ENCODE results near the gene UBE2I. TPM values are rescaled to one million over a fixed set of nuclear protein-coding genes. Genes with fewer than 3 reads are reported as not detected.
"Not testable (repeated sequence)": the region's sequence is repeated elsewhere in the genome, so short reads cannot be mapped to it uniquely, and the experiment has no call there.

UBE2I gene
- total RNA-seq, 1 experiment from 2014 or later, result 212 TPM

DNA sequence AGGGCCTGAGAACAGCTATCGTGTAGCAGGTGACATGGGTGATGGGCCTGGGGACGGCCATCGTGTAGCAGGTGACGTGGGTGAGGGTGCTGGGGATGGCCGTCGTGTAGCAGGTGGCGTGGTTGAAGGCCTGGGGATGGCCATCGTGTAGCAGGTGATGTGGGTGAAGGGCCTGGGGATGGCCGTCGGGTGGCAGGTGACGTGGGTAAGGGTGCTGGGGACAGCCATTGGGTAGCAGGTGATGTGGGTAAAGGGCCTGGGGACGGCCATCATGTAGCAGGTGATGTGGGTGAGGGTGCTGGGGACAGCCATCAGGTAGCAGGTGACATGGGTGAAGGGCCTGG, 38.1 kb upstream of the UBE2I start:
- Histone ChIP-seq H3K9me2 (ENCODE audit: insufficient read depth) (no peaks in the 10 kb centered on the region), H2AFZ (ENCODE audit: low read depth, low read length, poor library complexity, severe bottlenecking) (no peak overlapping the region), H3K27me3 (ENCODE audit: insufficient read depth, low read length) (no peaks in the 10 kb centered on the region), H3K79me2 (ENCODE audit: insufficient read depth, low read length) (no peaks in the 10 kb centered on the region), H3K27ac (ENCODE audit: low read depth, low read length) (no peak overlapping the region), H3K4me2 (ENCODE audit: low read length) (no peak overlapping the region), H4K20me1 (ENCODE audit: insufficient read depth) (no peaks in the 10 kb centered on the region), H3K9ac (ENCODE audit: low read length) (no peak overlapping the region), H3K36me3 (ENCODE audit: control insufficient read depth in 1 of 2, insufficient read depth in 2 of 2, low read length in 2 of 2) (no peaks in the 10 kb centered on the region), H3K4me3 (replicated peaks in 1 of 2; ENCODE audit: low read depth in 1 of 2, low read length in 2 of 2) (no peak overlapping the region), H3K9me3 (ENCODE audit: control insufficient read depth in 1 of 2, insufficient read depth in 1 of 2, low read depth in 1 of 2, low read length in 2 of 2) (no peaks in the 10 kb centered on the region), H3K4me1 (ENCODE audit: control insufficient read depth in 1 of 2, insufficient read depth in 2 of 2, low read length in 2 of 2) (peaks cover 4 to 5% of the 10 kb centered on the region in 2 experiments; a peak in 3 of 4 replicates)
- TF ChIP-seq FOSL1 (IDR thresholded peaks at IDR 0.05; ENCODE audit: low read depth), result no peak
- TF ChIP-seq EZH2 (IDR thresholded peaks at IDR 0.05), result no peak
- no peak for TF ChIP-seq ZFX (IDR thresholded peaks at IDR 0.05)
- TF ChIP-seq MAX (IDR thresholded peaks at IDR 0.05), result no peak
- TF ChIP-seq CEBPB (IDR thresholded peaks at IDR 0.05; ENCODE audit: low read depth), result no peak
- TF ChIP-seq ATF3 (IDR thresholded peaks at IDR 0.05), result no peak
- no peak for TF ChIP-seq RAD21 (IDR thresholded peaks at IDR 0.05; ENCODE audit: low read depth)
- no peak for TF ChIP-seq SP1 (IDR thresholded peaks at IDR 0.05; ENCODE audit: low read depth)
- no peak for TF ChIP-seq POLR2A (IDR thresholded peaks at IDR 0.05; ENCODE audit: borderline replicate concordance, extremely low read depth, insufficient read depth, insufficient read length)
- DNase-seq (ENCODE audit: low read depth, low spot score) (no peak), ATAC-seq (0 out of 2 replicates have a peak, but pooled peaks have one; percentile 11)
- ChIA-PET RAD21 (ENCODE audit: low non-redundant PET in 1 of 2, low total read pairs in 2 of 2, uncharacterized antibody in 2 of 2, unreplicated experiment in 2 of 2) (interaction anchor here in 1 of 2 experiments (0.7 kb wide), 1 partner anchor 16 kb away, joined by 3 read pairs; no protein-coding TSS in a partner anchor), CTCF (no interaction called here), POLR2A (no interaction called here)
- intact Hi-C loops (cut with micrococcal nuclease), result no loop called here
- no TSS peak for BruUV-seq (replicated peaks)

- H3K9me2 ChIP-seq (ENCODE audit: insufficient read depth); DNase-seq (ENCODE audit: low read depth, low spot score); H3K27me3 ChIP-seq (ENCODE audit: insufficient read depth, low read length); H3K9me3 ChIP-seq (ENCODE audit: control insufficient read depth in 1 of 2, insufficient read depth in 1 of 2, low read depth in 1 of 2, low read length in 2 of 2); H3K4me1 ChIP-seq (ENCODE audit: control insufficient read depth in 1 of 2, insufficient read depth in 2 of 2, low read length in 2 of 2); H3K9ac ChIP-seq (ENCODE audit: low read length); H3K79me2 ChIP-seq (ENCODE audit: insufficient read depth, low read length); CTCF ChIA-PET; BruUV-seq (replicated peaks); intact Hi-C loops (cut with micrococcal nuclease); H3K4me3 ChIP-seq (replicated peaks in 1 of 2; ENCODE audit: low read depth in 1 of 2, low read length in 2 of 2); H4K20me1 ChIP-seq (ENCODE audit: insufficient read depth); H2AFZ ChIP-seq (ENCODE audit: low read depth, low read length, poor library complexity, severe bottlenecking); H3K36me3 ChIP-seq (ENCODE audit: control insufficient read depth in 1 of 2, insufficient read depth in 2 of 2, low read length in 2 of 2); H3K27ac ChIP-seq (ENCODE audit: low read depth, low read length); H3K4me2 ChIP-seq (ENCODE audit: low read length); POLR2A ChIA-PET: not testable (repeated sequence)
- 0 out of 2 replicates have a peak, but pooled peaks have one; percentile 28 for ATAC-seq
- RAD21 ChIA-PET (ENCODE audit: low non-redundant PET in 1 of 2, low total read pairs in 2 of 2, uncharacterized antibody in 2 of 2, unreplicated experiment in 2 of 2), result interaction anchor here in 1 of 2 experiments (0.7 kb wide), 1 partner anchor 17 kb away, joined by 3 read pairs; no protein-coding TSS in a partner anchor
Observed at GRCh38 chr16:1271724-1272413, 37.6 kb upstream of the UBE2I start.

Measured in HCT116 (cell line).